ENCODE results near the gene CALB2.

- TF ChIP-seq CTCF (IDR thresholded peaks at IDR 0.05 in 4 of 5, conservative IDR thresholded peaks at IDR 0.05 in 1 of 5): no peak
- TF ChIP-seq POLR2A (IDR thresholded peaks at IDR 0.05): no peak
Measured at GRCh38 chr16:71399801-71400563, 41.5 kb downstream of the CALB2 start.

Measured in gastrocnemius medialis (tissue), 4 donors.